NT2/D1 (cell line): Measurements from ENCODE around the gene DMD.

Experiments
- SUZ12 ChIP-seq: IDR thresholded peaks from 2 replicates; pipeline ENCODE4 v1.6.1; 2011; ENCODE audit not compliant: insufficient read length, insufficient read depth; ENCODE audit errors: extremely low read depth
- ZNF274 ChIP-seq: IDR thresholded peaks from 2 replicates; pipeline ENCODE4 v1.6.1; 2011; ENCODE audit warnings: mild to moderate bottlenecking, low read depth, low read length

- TF ChIP-seq SUZ12 (no peak), ZNF274 (no peak)
Measured at GRCh38 chrX:31894152-31894551, 1317.2 kb downstream of the DMD start.
